Measurements from ENCODE around the gene GRAP2.

GRCh38 chr22:39943953-39944872 is 43.3 kb downstream of the GRAP2 start:
- TF ChIP-seq EZH2 (IDR thresholded peaks at IDR 0.05) (no peak), EZH2phosphoT487 (IDR thresholded peaks at IDR 0.05) (no peak), CTCF (IDR thresholded peaks at IDR 0.05) (no peak)

Measured in neural progenitor cell (in vitro differentiated cells).